ENCODE data around the gene ZNF217. TPM values are rescaled to one million over a fixed set of nuclear protein-coding genes. Genes with fewer than 3 reads are reported as not detected.
"Not testable (repeated sequence)": the region's sequence is repeated elsewhere in the genome, so short reads cannot be mapped to it uniquely, and the experiment has no call there.

Gene ZNF217
- total and polyA plus RNA-seq, 8 donors, result 23.6 to 35.4 (median 26.7) TPM

DNA sequence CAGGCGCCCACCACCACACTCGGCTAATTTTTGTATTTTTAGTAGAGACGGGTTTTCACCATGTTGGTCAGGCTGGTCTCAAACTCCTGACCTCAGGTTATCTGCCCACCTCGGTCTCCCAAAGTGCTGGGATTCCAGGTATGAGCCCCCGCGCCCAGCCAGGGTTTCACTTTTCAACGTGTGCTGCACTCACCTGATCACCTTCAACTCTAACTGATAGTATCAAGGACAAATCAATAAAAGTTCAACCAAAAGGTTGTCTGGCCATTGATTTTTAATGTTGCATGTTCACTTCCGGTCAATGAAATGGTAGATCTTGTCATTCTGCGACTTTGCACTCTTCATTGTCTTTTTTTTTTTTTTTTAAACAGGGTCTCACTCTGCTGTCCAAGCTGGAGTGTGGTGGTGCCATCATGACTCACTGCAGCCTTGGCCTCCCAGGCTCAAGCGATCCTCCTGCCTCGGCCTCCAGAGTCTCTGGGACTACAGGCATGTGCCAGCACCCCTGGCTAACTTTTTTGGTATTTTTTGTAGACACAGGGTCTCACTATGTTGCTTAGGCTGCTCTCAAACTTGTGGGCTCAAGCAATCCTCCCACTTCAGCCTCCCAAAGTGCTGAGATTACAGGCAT is 37.3 kb downstream of the ZNF217 start:
- H3K9me3 ChIP-seq, result no peaks in the 10 kb centered on the region
- TF ChIP-seq, protein P1, sequence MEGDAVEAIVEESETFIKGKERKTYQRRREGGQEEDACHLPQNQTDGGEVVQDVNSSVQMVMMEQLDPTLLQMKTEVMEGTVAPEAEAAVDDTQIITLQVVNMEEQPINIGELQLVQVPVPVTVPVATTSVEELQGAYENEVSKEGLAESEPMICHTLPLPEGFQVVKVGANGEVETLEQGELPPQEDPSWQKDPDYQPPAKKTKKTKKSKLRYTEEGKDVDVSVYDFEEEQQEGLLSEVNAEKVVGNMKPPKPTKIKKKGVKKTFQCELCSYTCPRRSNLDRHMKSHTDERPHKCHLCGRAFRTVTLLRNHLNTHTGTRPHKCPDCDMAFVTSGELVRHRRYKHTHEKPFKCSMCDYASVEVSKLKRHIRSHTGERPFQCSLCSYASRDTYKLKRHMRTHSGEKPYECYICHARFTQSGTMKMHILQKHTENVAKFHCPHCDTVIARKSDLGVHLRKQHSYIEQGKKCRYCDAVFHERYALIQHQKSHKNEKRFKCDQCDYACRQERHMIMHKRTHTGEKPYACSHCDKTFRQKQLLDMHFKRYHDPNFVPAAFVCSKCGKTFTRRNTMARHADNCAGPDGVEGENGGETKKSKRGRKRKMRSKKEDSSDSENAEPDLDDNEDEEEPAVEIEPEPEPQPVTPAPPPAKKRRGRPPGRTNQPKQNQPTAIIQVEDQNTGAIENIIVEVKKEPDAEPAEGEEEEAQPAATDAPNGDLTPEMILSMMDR (IDR thresholded peaks at IDR 0.05), result no peak
- H3K36me3 ChIP-seq, result no peaks in the 10 kb centered on the region
- intact Hi-C loops (cut with DNase I), result no loop called here
- DNase-seq (no peak), ATAC-seq (no peak)
- H3K27me3 ChIP-seq, result no peaks in the 10 kb centered on the region
- H3K4me1 ChIP-seq, result no peaks in the 10 kb centered on the region
- H3K27ac ChIP-seq, result no peak overlapping the region
- no peak overlapping the region for H3K4me3 ChIP-seq

DNA sequence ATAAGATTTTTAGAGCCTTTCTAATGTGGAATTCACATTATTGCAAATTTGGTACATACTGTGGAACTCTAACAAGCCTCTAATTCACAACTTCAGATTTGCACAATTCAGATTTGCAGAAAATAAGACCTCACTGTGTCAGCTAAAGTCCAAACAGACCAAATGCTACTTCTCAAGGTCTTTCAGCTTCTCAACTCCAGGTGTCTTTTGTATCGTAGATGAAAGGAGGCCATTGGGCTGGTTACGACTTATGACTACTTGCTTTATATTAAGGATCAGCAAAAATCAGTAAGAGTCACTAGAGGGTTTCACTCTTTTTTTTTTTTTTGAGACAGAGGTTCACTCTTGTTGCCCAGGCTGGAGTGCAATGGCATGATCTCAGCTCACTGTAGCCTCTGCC is 37.8 kb downstream of the ZNF217 start:
- Histone ChIP-seq H3K4me1 (no peaks in the 10 kb centered on the region), H3K9me3 (no peaks in the 10 kb centered on the region), H3K27ac (no peak overlapping the region), H3K27me3 (no peaks in the 10 kb centered on the region), H3K36me3 (no peaks in the 10 kb centered on the region), H3K4me3 (no peak overlapping the region)
- TF ChIP-seq, protein P1 (IDR thresholded peaks at IDR 0.05), result no peak
- intact Hi-C loops (cut with DNase I), result no loop called here
- no peak for ATAC-seq
- no peak for DNase-seq

DNA sequence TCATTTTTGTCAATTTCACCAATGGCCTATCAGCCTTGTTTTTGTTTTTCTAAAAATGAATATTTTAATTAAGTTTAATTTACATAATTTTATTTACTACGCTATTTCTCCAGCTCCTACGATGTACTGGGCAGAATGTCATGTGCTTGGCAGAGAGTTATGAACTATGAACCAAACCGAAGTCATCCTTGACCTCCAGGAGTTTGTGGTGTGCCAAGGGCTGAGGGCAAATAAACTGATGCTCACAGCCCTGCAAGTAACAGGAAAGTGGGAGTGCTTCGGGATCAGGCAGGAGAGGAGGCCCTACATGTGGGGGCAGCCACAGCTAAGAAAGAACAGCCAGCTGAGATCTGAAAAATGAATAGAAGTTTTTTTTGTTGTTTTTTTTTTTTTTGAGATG is 38.6 kb downstream of the ZNF217 start:
- ATAC-seq, result no peak
- intact Hi-C loops (cut with DNase I), result no loop called here
- DNase-seq, result no peak
- H3K27ac ChIP-seq, result no peak overlapping the region
- H3K27me3 ChIP-seq, result no peaks in the 10 kb centered on the region
- TF ChIP-seq, protein P1 (IDR thresholded peaks at IDR 0.05), result no peak
- H3K36me3 ChIP-seq, result no peaks in the 10 kb centered on the region
- H3K9me3 ChIP-seq, result no peaks in the 10 kb centered on the region
- no peaks in the 10 kb centered on the region for H3K4me1 ChIP-seq
- no peak overlapping the region for H3K4me3 ChIP-seq

DNA sequence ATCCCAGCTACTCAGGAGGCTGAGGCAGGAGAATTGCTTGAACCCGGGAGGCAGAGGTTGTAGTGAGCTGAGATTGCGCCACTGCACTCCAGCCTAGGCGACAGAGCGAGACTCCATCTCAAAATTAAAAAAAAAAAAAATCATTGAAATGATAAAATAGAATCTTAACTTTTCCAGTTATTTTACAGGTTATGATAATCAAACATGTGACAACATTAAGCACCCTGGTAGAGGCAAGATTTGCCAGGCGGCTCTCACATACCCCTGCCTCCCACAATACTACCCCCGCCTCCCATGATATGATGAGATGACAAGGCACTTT is 41.1 kb downstream of the ZNF217 start:
- H3K27ac ChIP-seq; H3K4me3 ChIP-seq; H3K27me3 ChIP-seq; H3K36me3 ChIP-seq; H3K9me3 ChIP-seq; intact Hi-C loops (cut with DNase I); ATAC-seq; H3K4me1 ChIP-seq; DNase-seq: not testable (repeated sequence)

DNA sequence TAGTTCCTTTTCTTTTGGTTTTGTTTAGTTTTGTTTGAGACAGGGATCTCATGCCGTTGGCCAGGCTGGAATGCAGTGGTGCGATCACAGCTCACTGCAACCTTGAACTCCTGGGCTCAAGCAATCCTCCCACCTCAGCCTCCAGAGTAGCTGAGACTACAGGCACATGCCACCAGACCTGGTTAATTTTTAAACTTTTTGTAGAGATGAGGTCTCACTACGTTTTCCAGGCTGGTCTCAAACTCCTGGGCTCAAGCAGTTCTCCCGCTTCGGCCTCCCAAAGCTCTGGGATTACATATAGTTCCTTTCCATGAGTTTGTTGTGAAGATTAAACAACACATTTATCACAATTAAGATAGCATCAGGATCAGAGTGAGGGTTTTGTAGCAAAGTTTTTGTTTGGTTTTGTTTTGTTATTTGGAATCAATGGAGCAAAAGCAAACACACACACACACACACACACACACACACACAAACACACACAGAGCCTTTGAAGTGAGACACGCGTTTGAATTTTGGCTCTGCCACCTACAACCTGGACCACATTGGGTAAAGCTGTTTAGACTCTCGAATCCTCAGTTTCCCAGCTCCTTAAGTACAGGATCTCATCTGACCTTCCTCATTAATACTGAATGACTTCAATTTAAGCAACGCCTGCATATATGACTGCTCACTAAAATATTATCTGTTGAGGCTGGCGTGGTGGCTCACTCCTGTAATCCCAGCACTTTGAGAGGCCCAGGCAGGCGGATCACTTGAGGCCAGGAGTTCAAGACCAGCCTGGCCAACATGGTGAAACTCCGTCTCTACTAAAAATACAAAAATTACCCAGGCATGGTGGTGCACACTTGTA is 41.7 kb downstream of the ZNF217 start:
- H3K9me3 ChIP-seq; H3K4me1 ChIP-seq; H3K4me3 ChIP-seq; intact Hi-C loops (cut with DNase I); H3K27me3 ChIP-seq; ATAC-seq; DNase-seq; H3K36me3 ChIP-seq; H3K27ac ChIP-seq: not testable (repeated sequence)

DNA sequence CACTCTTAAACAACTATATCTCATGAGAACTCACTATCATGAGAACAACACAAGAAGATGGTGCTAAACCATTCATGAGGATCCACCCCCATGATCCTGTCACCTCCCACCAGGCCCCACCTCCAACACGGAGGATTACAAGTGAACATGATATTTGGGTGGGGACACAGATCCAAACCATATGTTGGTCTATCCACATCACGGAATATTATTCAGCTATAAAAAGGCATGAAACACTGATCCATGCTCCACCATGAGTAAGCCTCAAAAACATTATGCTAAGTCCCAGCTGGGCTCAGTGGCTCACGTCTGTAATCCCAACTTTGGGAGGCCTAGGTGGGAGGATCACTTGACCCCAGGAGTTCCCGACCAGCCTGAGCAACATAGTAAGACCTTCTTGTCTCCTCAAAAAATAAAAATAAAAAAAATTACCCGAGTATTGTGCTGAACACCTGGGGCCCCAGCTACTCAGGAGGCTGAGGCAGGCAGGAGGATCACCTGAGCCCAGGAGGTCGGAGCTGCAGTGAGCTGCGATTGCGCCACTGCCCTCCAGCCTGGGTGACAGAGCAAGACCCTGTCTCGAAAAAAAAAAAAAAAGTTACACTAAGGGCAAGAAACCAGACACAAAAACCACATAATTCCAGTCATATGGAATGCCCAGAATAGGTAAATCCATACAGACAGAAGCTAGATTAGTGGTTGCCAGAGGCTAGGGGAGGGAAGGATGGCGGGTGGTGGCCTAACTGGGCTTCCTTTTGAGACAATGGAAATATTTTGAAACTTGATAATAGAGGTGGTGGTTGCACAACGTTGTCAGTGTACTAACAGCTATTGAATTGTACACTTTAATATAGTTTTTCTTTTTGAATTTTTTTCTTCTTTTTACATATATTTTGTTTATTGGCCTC is 43.1 kb downstream of the ZNF217 start:
- H3K27ac ChIP-seq, result no peak overlapping the region
- no peak for ATAC-seq
- no peaks in the 10 kb centered on the region for H3K9me3 ChIP-seq
- no peak overlapping the region for H3K4me3 ChIP-seq
- no peaks in the 10 kb centered on the region for H3K36me3 ChIP-seq
- intact Hi-C loops (cut with DNase I), result no loop called here
- TF ChIP-seq, protein P1 (IDR thresholded peaks at IDR 0.05), result no peak
- H3K4me1 ChIP-seq, result peaks cover 0 to 4% of the 10 kb centered on the region in 2 donors
- no peak for DNase-seq
- H3K27me3 ChIP-seq, result no peaks in the 10 kb centered on the region
